Measurements from ENCODE around the gene CRB3.

The CRB3 gene

DNA sequence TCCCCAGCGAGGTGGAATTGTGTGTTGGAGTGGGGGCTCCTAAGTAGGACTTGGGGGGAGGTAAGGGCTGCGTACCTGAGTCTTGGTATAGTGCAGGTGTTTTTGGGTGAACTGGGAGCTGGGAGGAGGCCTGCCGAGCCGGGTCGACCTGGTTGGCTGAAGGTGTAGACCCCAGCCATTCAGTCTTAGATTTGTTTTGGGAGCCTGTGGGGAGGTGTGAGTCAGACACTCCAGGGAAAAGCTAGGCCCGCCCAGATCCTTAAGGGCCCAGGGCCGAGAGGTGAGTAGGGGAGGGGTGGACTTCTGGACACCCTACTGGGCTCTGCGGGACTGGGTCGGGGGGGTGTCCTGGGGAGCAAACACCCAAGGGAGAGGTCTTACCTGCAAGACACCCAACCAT is 935 bp downstream of the CRB3 start:
- in situ Hi-C loops (cut with HindIII; ENCODE audit: low sequenced_read_pairs), result loop anchor here (10.0 kb wide), 1 partner anchor 370 kb away; no protein-coding TSS in a partner anchor

DNA sequence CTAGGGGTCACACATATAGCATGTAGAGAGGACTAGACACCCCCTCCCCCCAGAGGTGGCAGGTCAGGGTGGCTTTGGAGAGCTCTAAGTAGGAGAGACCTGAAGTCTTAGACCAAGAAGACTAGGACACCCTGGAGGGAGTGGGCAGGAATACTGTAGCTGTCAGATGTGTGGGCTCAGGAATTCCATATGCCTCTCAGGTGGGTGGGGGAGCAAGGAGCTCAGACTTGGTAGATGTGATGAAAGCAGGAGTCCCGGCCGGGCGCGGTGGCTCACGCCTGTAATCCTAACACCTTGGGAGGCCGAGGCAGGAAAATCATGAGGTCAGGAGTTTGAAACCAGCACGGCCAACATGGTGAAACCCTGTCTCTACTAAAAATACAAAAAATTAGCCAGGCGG is 1.6 kb downstream of the CRB3 start:
- in situ Hi-C loops (cut with HindIII; ENCODE audit: low sequenced_read_pairs), result loop anchor here (10.0 kb wide), 1 partner anchor 369 kb away; no protein-coding TSS in a partner anchor

DNA sequence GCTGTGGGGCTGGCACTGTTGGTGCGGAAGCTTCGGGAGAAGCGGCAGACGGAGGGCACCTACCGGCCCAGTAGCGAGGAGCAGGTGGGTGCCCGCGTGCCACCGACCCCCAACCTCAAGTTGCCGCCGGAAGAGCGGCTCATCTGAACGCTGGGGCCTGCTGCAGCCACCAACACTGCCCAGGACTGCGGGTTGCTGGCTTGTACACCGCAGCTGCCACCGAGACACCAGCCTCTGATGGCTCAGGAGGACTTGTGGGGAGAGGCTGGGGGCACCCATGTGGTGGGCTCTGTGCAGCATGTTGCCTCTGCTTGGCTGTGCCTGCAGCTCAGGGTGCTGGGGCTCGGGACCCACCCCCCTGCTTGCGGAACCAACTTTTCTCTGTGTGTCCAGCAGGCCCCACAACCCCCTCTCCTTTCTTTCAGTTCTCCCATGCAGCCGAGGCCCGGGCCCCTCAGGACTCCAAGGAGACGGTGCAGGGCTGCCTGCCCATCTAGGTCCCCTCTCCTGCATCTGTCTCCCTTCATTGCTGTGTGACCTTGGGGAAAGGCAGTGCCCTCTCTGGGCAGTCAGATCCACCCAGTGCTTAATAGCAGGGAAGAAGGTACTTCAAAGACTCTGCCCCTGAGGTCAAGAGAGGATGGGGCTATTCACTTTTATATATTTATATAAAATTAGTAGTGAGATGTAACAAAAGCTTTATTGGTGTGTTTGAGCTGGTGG is 2.6 kb downstream of the CRB3 start:
- in situ Hi-C loops (cut with HindIII; ENCODE audit: low sequenced_read_pairs), result loop anchor here (10.0 kb wide), 1 partner anchor 368 kb away; no protein-coding TSS in a partner anchor

DNA sequence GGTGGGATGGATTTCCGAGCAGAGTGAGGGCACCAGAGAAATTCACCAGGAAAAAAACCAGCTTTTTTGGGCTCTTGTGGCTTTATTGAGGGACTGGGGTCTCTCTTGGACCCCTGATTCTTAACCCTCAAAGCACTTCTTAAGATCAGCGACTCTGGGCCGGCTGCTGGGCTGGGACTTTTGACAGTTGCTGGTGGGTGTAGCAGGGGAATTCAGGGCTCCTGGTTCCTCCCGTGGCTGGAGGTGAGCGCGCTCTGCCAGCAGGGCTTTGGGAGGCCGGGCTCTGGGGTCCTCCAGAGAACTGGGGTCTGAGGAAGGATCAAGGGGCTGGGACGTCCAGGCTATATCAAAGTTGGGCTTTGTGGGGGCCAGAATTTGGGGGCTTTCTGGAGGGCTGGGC is 3.3 kb downstream of the CRB3 start:
- in situ Hi-C loops (cut with HindIII; ENCODE audit: low sequenced_read_pairs), result loop anchor here (10.0 kb wide), 1 partner anchor 367 kb away; no protein-coding TSS in a partner anchor

DNA sequence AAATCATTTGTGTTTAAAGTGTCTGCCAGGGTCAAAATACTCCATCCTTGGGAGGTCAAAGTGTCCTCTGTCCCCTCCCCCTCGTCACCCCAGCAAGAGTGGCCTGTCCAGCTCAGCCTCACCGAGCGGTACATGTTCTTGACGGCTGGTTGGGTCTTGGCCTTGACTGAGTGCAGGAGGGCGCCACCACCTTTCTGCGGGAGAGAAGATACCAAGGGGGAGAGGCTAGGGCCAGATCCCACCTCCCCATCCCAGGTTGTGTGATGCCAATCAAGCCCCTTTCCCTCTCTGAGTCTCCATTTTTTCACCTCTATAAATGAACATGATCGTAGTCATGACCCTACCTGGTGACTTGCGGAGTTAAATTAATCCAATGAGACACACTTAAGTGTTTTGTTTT is 6.1 kb downstream of the CRB3 start:
- in situ Hi-C loops (cut with HindIII; ENCODE audit: low sequenced_read_pairs), result no loop called here

DNA sequence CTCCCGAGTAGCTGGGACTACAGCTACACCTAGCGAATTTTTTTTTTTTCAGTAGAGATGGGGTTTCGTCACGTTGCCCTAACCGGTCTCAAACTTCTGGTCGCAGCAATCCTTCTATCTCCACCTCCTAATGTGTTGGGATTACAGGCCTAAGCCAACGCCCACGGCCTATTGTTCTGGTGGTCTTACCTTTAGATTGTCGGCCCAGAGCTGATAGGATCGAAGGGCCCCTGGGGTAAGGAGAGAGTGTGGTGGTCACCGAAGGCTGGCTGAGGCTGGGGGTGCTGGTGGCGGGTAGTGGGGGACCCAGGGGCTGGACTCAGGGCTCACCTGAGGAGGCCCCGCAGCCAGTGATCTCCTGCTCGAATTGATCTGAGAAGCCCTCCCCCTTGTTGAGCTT is 7.0 kb downstream of the CRB3 start:
- in situ Hi-C loops (cut with HindIII; ENCODE audit: low sequenced_read_pairs), result no loop called here

DNA sequence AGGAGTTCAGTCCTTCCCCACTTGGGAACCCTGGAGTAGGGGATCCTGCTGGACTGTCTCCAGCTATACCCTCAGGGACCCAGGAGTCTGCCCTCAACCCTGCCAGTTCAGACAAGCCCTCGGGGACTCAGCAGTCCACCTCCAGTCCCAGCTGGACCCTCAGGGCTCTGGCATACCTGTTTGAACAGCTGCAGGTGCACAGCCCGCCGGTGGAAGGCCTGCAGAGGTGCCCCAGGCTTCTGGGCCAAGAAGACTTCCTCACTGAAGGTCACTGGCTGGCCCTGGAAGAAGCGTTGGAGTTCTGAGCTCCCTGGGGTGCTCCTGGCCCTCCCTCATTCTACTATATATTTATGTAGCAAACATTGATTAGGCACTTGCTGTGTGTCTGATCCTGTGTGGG is 8.6 kb downstream of the CRB3 start:
- in situ Hi-C loops (cut with HindIII; ENCODE audit: low sequenced_read_pairs), result no loop called here

DNA sequence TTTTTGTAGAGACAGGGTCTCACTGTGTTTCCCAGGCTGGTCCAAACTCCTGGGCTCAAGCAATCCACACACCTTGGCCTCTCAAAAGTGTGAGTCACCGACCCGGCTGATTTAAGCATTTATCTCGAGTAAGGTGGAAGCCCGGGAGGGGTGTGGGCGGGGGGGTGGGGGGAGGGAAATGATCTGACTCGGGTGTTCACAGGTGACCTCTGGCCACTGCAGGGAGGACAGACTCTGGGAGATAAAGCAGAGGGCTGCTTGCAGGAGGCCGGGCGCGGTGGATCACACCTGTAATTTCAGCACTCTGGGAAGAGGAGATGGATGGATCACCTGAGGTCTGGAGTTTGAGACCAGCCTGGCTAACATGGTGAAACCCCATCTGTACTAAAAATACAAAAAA is 9.6 kb downstream of the CRB3 start:
- in situ Hi-C loops (cut with HindIII; ENCODE audit: low sequenced_read_pairs), result no loop called here

DNA sequence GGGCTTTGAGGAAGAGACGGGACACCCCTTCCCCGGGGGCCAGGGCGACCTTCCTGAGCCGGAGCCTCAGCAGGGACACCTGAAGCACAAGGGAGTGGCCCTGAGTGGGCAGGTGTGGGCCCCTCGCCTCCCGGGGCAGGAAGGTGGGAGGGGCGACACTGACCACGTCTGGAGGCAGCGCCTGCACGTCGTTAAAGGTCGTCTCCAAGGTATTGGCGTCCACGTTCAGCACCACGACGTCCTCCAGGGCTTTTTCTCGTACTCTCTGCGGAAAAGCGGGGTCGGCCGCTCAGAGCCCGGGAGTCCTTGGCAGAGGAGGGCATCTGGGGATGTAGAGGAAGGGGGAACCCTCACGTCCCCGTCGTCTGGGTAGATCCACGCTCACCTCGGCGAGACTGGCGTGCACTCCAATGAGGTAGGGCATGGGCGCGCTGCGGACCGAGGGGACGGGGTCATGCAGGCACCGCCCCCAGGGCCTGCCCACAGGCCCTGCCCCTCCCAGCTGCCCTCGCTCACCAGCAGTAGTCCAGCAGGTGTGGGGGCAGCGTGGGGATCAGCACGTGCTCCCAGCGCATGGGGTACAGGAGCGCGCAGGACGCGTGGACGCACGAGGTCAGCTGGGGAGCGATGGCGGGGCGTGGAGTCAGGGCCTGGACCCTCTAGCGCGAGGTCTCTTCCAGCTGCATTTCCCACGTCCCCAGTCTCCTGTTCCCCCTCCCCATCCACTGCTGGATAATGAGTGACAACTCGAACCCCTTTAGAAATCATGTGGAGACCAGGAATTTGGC is 11.4 kb downstream of the CRB3 start:
- in situ Hi-C loops (cut with HindIII; ENCODE audit: low sequenced_read_pairs), result no loop called here

DNA sequence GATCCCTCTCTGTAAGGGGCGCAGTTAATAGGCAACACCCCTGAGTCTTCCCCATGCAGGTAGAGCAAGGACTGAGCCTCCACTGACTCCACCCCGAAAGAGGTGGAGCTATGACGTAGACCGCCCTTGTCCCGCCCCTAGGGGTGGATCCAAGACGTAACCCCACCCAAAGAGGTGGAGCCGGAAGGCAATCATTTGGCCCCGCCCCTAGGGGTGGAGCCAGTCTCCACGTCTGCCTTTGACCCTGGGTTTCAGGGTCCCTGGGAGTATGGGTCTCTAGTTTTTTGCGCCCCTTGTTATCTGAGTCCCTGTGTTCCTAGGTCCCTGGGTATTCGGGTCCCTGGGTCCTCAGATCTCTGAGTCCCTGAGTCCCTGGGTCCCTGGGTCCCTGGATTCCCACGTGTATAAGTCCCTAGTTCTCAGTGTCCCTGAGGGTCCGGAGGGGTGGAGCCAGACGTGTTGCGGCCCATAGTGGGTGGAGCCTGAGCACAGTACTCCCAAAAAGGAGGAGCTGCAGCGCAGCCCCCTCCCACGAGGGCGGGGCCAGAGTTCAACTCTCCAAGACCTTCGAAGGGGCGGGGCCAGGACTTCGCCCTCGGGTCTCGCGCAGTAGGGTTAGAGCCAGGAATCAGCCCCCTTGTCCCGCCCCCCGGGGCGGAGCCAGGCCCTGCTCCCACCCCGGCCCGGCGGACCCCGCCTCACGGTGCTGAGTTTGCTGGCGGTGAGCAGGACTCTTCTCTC is 12.3 kb downstream of the CRB3 start:
- in situ Hi-C loops (cut with HindIII; ENCODE audit: low sequenced_read_pairs), result no loop called here

DNA sequence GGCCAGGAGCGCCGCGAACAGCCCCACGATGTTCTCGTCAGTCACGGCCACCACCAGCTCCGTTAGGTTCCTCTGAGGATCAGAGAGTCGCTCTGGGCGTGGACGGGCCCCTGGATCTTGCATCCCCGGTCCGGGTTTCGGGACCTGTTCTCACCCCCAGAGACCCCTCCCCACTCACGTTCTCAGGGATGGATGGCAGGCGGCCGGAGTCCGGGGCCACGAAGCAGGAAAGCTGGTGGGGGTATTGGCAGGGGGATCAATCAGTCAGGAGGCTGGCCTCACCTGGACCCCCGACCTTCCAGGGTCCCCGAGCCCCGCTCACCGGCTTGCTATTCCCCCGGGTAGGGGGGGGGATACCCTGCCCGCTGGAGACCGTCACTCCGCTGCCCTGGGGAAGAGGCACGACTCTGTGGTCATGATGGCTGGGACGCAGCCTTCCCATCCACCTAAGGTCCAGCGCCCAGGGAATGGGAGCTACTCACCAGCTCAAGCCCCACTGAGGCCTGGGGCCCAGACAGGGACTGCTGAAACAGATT is 12.9 kb downstream of the CRB3 start:
- in situ Hi-C loops (cut with HindIII; ENCODE audit: low sequenced_read_pairs), result no loop called here

DNA sequence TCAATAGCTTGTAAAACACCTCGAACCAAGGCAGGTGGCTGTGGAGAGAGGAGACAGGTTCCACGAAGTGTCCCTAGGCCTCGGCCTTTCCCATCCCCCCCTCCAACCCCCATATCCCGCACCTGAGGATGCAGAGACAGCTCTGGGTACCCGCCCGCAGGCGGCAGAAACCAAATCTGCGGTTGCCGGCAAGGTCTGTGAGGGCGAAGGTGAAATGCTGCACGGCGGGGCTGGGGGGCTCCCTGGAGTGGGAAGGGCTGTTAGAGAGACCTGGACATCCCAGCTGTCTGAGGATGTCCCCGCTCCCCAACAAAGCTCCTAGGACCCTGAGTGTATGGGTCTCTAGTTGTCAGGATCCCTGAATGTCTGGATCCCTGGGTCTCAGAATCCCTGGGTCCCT is 14.7 kb downstream of the CRB3 start:
- in situ Hi-C loops (cut with HindIII; ENCODE audit: low sequenced_read_pairs), result no loop called here

DNA sequence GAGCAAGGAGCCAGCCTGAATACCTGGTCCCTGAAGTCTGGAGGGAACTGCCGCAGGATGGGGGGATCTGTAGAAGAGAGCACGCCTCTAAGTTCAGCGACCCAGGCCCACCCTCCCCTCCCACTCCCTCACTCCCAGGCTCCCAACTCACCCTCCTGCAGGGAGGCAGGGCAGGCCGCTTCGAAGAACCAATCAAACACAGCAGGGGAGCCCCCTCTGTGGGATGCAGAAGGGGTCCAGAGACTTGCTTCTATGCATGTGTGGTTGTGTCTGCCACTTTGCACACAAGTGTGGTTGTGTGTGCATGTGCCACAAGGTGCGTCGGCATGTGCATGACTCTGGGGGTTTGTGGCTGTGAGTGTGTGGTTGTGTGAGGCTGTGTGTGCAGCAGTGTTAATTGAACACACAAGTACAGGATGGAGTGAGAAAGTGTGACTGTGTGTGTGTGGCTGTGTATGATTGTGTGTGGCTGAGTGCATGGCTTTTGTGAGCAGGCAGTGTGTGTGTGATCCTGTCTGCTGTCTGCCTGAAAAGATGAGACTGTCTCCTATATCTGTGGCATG is 15.8 kb downstream of the CRB3 start:
- in situ Hi-C loops (cut with HindIII; ENCODE audit: low sequenced_read_pairs), result no loop called here

DNA sequence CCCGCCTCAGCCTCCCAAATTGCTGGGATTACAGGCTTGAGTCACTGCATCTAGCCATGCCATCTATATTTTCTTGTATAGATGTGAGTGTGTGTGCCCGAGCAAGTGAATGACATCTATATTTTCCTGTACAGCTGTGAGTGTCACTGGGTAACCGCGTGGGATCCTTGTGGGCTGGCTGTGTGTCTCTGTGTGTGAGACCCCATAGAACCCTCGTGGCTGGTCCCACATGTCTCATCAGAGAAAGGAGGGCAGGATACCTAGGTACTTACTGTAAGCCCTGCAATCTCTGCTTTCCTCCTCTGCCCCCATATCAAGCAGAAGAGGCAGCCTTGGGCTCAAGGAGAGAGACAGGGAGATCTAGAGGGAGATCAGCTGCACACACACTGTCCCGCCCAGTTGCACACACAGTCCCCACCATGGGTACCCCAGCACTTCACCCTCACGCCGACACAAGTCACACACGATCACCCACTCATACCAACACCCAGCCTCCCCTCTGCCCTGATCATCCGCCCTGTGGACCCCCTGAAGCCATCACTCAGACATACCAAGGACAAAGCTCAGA is 16.9 kb downstream of the CRB3 start:
- in situ Hi-C loops (cut with HindIII; ENCODE audit: low sequenced_read_pairs), result no loop called here

DNA sequence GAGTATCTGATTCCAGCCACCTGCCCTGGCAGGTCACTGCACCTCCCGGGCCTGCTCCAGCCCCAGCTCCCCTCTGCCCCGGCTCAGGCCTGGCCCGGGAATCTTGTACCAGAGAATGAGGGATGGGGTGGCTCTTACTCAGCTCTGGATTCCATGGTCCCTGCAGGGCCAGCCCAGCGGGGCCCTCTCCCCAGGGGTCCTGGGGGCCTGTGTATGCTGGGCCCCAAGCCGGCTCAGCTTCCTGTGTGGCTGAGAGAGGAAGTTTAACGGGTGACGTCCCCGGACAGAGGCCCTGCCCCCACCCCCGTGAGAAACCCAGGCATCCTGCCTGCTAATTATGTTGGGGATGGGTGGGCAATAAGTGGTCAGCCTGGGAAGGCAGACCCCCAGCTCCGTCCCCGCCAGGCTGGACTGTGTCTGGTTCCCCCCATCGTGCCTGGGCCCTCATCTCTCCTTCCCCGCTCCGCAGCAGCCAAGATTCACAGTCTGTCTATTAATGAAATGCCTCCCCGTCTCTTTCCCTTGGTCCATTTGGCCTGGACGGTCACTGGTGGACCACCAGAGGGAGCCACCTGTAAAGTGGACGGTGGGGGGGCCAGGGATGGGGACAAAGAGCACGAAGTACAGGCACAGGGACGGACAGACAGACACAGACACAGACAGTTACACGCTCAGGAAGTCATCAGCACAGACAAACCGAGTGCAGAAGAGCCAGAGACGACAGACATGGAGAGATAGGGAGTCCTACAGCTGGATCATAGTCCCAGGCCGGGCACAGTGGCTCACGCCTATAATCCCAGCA is 17.7 kb downstream of the CRB3 start, which contains the start of gene DENND1C:
TSS of gene DENND1C (minus strand) at position 247 of the 802 bp plus-strand sequence. CDS start at position 155, 92 bp downstream.
- in situ Hi-C loops (cut with HindIII; ENCODE audit: low sequenced_read_pairs), result no loop called here

DNA sequence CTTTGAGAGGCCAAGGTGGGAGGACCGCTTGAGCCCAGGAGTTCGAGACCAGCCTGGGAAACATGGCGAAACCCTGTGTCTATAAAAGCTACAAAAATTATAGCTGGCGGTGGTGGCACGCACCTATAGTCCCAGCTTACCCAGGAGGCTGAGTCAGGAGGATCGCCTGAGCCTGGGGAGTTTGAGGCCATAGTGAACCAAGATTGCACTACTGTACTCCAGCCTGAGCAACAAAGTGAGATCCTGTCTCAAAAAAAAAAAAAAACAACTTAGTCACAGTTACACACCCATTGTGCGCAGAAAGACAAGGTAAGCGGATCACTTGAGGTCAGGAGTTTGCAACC is 18.2 kb downstream of the CRB3 start:
- in situ Hi-C loops (cut with HindIII; ENCODE audit: low sequenced_read_pairs), result no loop called here

DNA sequence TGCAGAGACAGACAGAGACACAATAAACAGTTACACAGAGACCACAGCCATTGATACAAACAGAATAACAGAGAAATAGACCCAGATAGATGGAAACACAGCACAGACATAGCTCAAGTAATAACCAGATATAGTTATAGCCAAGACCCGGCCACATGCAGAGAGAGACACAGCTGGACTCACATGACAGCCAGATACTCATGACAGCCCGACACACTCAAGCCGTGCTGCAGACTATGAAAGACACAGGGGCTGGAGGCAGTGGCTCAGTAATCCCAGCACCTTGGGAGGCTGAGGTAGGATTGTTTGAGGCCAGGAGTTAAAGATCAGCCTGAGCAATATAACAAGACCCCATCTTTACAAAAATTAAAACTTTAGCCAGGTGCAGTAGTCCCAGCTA is 19.2 kb downstream of the CRB3 start:
- in situ Hi-C loops (cut with HindIII; ENCODE audit: low sequenced_read_pairs), result no loop called here

DNA sequence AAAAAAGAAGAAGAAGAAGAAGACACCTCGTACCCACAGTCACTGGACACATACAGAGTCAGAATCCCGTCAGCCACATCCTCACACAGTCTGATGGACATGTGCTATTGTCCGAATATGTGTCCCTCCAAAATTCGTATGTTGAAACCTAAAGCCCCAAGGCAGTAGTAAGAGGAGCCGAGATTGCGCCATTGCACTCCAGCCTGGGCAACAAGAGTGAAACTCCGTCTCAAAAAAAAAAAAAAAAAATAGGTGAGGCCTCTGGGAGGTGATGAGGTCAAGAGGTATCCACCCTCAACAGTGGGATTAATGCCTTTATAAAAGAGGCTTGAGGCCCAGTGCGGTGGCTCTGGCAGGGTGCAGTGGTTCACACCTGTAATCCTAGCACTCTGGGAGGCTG is 20.2 kb downstream of the CRB3 start:
- in situ Hi-C loops (cut with HindIII; ENCODE audit: low sequenced_read_pairs), result no loop called here

DNA sequence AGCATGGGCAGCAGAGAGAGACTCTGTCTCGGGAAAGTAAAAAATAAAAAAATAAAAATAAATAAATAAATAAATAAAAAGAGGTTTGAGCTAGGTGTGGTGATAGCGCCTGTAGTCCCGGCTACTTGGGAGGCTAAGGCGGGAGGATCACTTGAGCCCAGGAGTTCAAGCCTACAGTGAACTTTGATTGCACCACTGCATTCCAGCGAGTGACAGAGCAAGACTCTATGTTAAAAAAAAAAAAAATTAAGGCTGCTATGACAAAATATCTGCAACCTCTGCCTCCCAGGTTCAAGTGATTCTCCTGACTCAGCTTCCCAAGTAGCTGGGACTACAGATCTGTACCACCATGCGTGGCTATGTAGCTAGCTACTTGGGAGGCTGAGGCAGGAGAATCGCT is 20.8 kb downstream of the CRB3 start:
- in situ Hi-C loops (cut with HindIII; ENCODE audit: low sequenced_read_pairs), result no loop called here
